ENCODE data around the gene CLCNKB. TPM values are rescaled to one million over a fixed set of nuclear protein-coding genes. Genes with fewer than 3 reads are reported as not detected.
A peak's percentile ranks its signal among the peaks of the same experiment; 100 is the strongest.
"Not testable (repeated sequence)": the region's sequence is repeated elsewhere in the genome, so short reads cannot be mapped to it uniquely, and the experiment has no call there.

Gene CLCNKB
- total and polyA plus RNA-seq, 2 donors (not counting 3 experiments of a cell fraction or from before 2014, with no cell fraction given) = 0.18 TPM; not detected in 1

DNA sequence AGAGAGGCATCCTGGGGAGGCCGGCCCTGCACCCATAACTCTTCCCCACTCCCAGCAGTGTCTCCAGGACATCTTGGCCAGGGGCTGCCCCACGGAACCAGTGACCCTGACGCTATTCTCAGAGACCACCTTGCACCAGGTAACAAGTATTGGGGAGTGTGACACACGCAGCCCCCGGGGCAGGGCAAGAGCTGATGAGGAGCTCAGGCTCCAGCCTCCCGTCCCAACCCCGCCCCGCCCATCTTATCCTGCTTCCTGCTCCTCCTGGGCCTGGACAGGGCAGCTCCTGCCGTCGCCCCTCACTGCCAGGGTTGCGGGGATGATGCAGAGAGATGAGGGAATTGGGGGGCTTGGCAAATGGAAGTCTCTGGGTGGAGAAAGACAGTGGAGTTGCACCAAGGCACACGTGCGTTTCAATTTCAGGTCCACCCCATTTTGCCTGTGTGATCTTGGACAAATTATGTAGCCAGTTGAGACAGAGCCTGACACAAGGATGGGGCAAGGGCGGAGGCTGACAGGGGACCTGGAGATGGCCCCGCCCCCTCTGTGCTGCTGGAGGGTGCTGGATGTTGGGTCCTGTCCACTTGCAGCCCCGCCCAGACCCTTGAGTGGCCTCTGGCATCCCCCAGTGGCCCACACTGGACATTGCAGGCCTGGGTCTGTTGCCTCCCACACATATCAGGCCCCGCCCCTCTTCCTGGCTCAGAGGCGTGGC, 11.0 kb upstream of the CLCNKB start:
- Histone ChIP-seq H3K27ac (ENCODE audit: insufficient read depth, low read depth, low read length) (no peak overlapping the region), H3K27me3 (ENCODE audit: control insufficient read depth in 2 of 2, insufficient read depth in 2 of 2, low read length in 2 of 2) (no peaks in the 10 kb centered on the region), H3K4me3 (replicated peaks in 1 of 3; ENCODE audit: insufficient read depth in 1 of 3, low read depth in 1 of 3, low read length in 3 of 3) (no peak overlapping the region), H3K4me1 (ENCODE audit: control insufficient read depth, extremely low read depth, insufficient read depth, low read length) (no peaks in the 10 kb centered on the region), H3K36me3 (ENCODE audit: control insufficient read depth in 2 of 2, extremely low read depth in 1 of 2, insufficient read depth in 2 of 2, low read length in 2 of 2) (no peaks in the 10 kb centered on the region), H2AFZ (ENCODE audit: low read depth, low read length) (peak overlapping the region; percentile 87), H3K9ac (replicated peaks; ENCODE audit: extremely low read depth, insufficient read depth, low read length) (no peak overlapping the region), H3K9me1 (replicated peaks; ENCODE audit: control insufficient read depth, extremely low read depth, insufficient read depth, low read length) (no peaks in the 10 kb centered on the region), H3K9me3 (replicated peaks; ENCODE audit: control insufficient read depth, insufficient read depth, low read length) (no peaks in the 10 kb centered on the region), H3K4me2 (ENCODE audit: insufficient read depth, low read length) (no peak overlapping the region), H4K20me1 (replicated peaks; ENCODE audit: control insufficient read depth, extremely low read depth, insufficient read depth, low read length) (no peaks in the 10 kb centered on the region), H3K79me2 (ENCODE audit: control insufficient read depth, insufficient read depth, low read length) (no peaks in the 10 kb centered on the region)
- BruUV-seq (replicated peaks) = no TSS peak
- intact Hi-C loops (cut with micrococcal nuclease) = loop anchor here (1.0 to 2.0 kb wide), 4 partner anchors 23 to 240 kb away; no protein-coding TSS in a partner anchor
- dilution Hi-C loops (cut with MboI; ENCODE audit: extremely low pct_ligation_motif_present, low sequenced_read_pairs) = no loop called here
- DNase-seq (ENCODE audit: low read depth, low spot score) = peak; percentile 88
- CTCF ChIA-PET = interaction anchor here (0.9 to 4.2 kb wide), 5 partner anchors 9 to 241 kb away, joined by 3 to 25 read pairs (median 4); partner anchors contain the start of gene FAM131C
- POLR2A ChIA-PET = interaction anchor here (0.6 kb wide), 1 partner anchor 227 kb away, joined by 4 read pairs; no protein-coding TSS in a partner anchor
- TF ChIP-seq JUN (IDR thresholded peaks at IDR 0.05; ENCODE audit: borderline replicate concordance, insufficient read depth, insufficient read length, low read depth) (no peak), POLR2A (IDR thresholded peaks at IDR 0.05; ENCODE audit: low read depth, low read length) (no peak), FOS (IDR thresholded peaks at IDR 0.05; ENCODE audit: borderline replicate concordance, insufficient read depth, low read length) (no peak), POLR2AphosphoS5 (IDR thresholded peaks at IDR 0.05; ENCODE audit: insufficient read depth, low read depth, low read length) (no peak), GATA2 (IDR thresholded peaks at IDR 0.05; ENCODE audit: insufficient read depth, insufficient read length, low read depth, low read length) (no peak)
- TF ChIP-seq, protein P1, sequence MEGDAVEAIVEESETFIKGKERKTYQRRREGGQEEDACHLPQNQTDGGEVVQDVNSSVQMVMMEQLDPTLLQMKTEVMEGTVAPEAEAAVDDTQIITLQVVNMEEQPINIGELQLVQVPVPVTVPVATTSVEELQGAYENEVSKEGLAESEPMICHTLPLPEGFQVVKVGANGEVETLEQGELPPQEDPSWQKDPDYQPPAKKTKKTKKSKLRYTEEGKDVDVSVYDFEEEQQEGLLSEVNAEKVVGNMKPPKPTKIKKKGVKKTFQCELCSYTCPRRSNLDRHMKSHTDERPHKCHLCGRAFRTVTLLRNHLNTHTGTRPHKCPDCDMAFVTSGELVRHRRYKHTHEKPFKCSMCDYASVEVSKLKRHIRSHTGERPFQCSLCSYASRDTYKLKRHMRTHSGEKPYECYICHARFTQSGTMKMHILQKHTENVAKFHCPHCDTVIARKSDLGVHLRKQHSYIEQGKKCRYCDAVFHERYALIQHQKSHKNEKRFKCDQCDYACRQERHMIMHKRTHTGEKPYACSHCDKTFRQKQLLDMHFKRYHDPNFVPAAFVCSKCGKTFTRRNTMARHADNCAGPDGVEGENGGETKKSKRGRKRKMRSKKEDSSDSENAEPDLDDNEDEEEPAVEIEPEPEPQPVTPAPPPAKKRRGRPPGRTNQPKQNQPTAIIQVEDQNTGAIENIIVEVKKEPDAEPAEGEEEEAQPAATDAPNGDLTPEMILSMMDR (IDR thresholded peaks at IDR 0.05; ENCODE audit: extremely low read depth in 1 of 2, insufficient read depth in 1 of 2, low read depth in 1 of 2, low read length in 2 of 2) = peak; percentile 86 to 94
- TF ChIP-seq, protein P2, sequence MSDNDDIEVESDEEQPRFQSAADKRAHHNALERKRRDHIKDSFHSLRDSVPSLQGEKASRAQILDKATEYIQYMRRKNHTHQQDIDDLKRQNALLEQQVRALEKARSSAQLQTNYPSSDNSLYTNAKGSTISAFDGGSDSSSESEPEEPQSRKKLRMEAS (IDR thresholded peaks at IDR 0.05; ENCODE audit: insufficient read depth, insufficient read length) = no peak
- FAIRE-seq = peak; percentile 95

DNA sequence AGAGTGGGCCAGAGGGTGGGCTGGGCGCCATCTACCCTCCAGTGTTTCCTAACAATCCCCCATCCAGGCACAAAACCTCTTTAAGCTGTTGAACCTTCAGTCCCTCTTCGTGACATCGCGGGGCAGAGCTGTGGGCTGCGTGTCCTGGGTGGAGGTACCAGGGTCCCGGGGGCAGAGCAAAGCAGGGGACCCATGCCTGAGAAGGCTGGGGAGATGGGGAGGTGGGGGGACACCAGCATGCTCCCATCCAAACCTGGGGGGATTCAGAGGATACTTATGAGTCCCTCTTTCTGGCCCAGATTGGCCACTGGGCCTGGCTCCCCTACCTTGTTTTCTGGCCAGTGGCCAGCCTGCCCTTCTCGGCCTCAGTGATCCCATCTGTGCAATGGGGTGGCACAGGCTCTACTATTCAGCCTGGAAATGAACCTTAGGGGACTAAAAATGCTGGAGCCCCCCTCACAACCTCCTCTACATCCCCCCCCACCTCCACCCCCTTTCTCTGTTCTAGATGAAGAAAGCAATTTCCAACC, 10.4 kb upstream of the CLCNKB start:
- POLR2A ChIA-PET; H3K4me3 ChIP-seq (replicated peaks in 1 of 3; ENCODE audit: insufficient read depth in 1 of 3, low read depth in 1 of 3, low read length in 3 of 3); H3K79me2 ChIP-seq (ENCODE audit: control insufficient read depth, insufficient read depth, low read length); DNase-seq (ENCODE audit: low read depth, low spot score); H3K36me3 ChIP-seq (ENCODE audit: control insufficient read depth in 2 of 2, extremely low read depth in 1 of 2, insufficient read depth in 2 of 2, low read length in 2 of 2); FAIRE-seq; H3K4me2 ChIP-seq (ENCODE audit: insufficient read depth, low read length); H3K9me1 ChIP-seq (replicated peaks; ENCODE audit: control insufficient read depth, extremely low read depth, insufficient read depth, low read length); H3K27ac ChIP-seq (ENCODE audit: insufficient read depth, low read depth, low read length); H3K9ac ChIP-seq (replicated peaks; ENCODE audit: extremely low read depth, insufficient read depth, low read length); BruUV-seq (replicated peaks); H3K27me3 ChIP-seq (ENCODE audit: control insufficient read depth in 2 of 2, insufficient read depth in 2 of 2, low read length in 2 of 2); dilution Hi-C loops (cut with MboI; ENCODE audit: extremely low pct_ligation_motif_present, low sequenced_read_pairs); H2AFZ ChIP-seq (ENCODE audit: low read depth, low read length); H3K4me1 ChIP-seq (ENCODE audit: control insufficient read depth, extremely low read depth, insufficient read depth, low read length); H4K20me1 ChIP-seq (replicated peaks; ENCODE audit: control insufficient read depth, extremely low read depth, insufficient read depth, low read length); H3K9me3 ChIP-seq (replicated peaks; ENCODE audit: control insufficient read depth, insufficient read depth, low read length): not testable (repeated sequence)
- CTCF ChIA-PET = interaction anchor here (3.6 to 4.2 kb wide), 2 partner anchors 25 to 242 kb away, joined by 15 to 25 read pairs; no protein-coding TSS in a partner anchor
- intact Hi-C loops (cut with micrococcal nuclease) = loop anchor here (1.0 to 2.0 kb wide), 4 partner anchors 24 to 241 kb away; no protein-coding TSS in a partner anchor
